Hepatocyte (in vitro differentiated cells): ENCODE measurements around the gene SH3RF3. TPM values are rescaled to one million over a fixed set of nuclear protein-coding genes. Genes with fewer than 3 reads are reported as not detected.

Experiments
- DNase-seq: peaks from one replicate; pipeline ENCODE4 v3.0.0-alpha.2; 2016; ENCODE audit warnings: low spot score
- H2AFZ ChIP-seq: fragments of 200-600 bp; sonication (generic); 2 replicates; pipeline ENCODE4 v1.6.0; 2016; ENCODE audit warnings: antibody characterized with exemption, mild to moderate bottlenecking
- H3K27ac ChIP-seq: fragments of 200-600 bp; sonication (generic); 2 replicates; pipeline ENCODE4 v1.5.1; 2016; ENCODE audit warnings: mild to moderate bottlenecking
- H3K27me3 ChIP-seq: fragments of 200-600 bp; sonication (generic); 2 replicates; pipeline ENCODE4 v1.6.1; 2016
- H3K36me3 ChIP-seq: fragments of 200-600 bp; sonication (generic); replicated peaks from 2 replicates; pipeline ENCODE4 v1.5.1; 2016; ENCODE audit warnings: low read depth; ENCODE audit not compliant: insufficient read depth
- H3K4me1 ChIP-seq: fragments of 200-600 bp; sonication (generic); 2 replicates; pipeline ENCODE4 v1.5.1; 2016; ENCODE audit warnings: mild to moderate bottlenecking, moderate library complexity; ENCODE audit not compliant: insufficient read depth
- H3K4me2 ChIP-seq: fragments of 200-600 bp; sonication (generic); 2 replicates; pipeline ENCODE4 v1.6.0; 2016
- H3K4me3 ChIP-seq: fragments of 200-600 bp; sonication (generic); 2 replicates; pipeline ENCODE4 v1.5.1; 2016; ENCODE audit warnings: mild to moderate bottlenecking
- H3K79me2 ChIP-seq: fragments of 200-600 bp; sonication (generic); 2 replicates; pipeline ENCODE4 v1.6.0; 2017; ENCODE audit warnings: mild to moderate bottlenecking
- H3K9me2 ChIP-seq: fragments of 200-600 bp; sonication (generic); replicated peaks from 2 replicates; pipeline ENCODE4 v1.6.0; 2017; ENCODE audit warnings: mild to moderate bottlenecking; ENCODE audit not compliant: insufficient read depth
- H3K9me3 ChIP-seq: fragments of 200-600 bp; sonication (generic); 2 replicates; pipeline ENCODE4 v1.5.1; 2016; ENCODE audit warnings: low read depth, mild to moderate bottlenecking
- H4K20me1 ChIP-seq: fragments of 200-600 bp; sonication (generic); 2 replicates; pipeline ENCODE4 v1.6.0; 2016; ENCODE audit warnings: mild to moderate bottlenecking; ENCODE audit not compliant: insufficient read depth, poor library complexity, severe bottlenecking
- EZH2 ChIP-seq: fragments of 200-600 bp; sonication (generic); IDR thresholded peaks from 2 replicates; pipeline ENCODE4 v1.6.1; 2016; ENCODE audit warnings: antibody characterized with exemption, mild to moderate bottlenecking, borderline replicate concordance
- EZH2phosphoT487 ChIP-seq: fragments of 200-600 bp; sonication (generic); IDR thresholded peaks from one replicate; pipeline ENCODE4 v1.6.1; 2018; ENCODE audit warnings: antibody characterized with exemption, mild to moderate bottlenecking, low read depth, moderate library complexity; ENCODE audit not compliant: unreplicated experiment, severe bottlenecking
- WGBS: methylation state at CpG from one replicate; pipeline ENCODE4 v1.1.6; 2016; ENCODE audit warnings: low lambda C conversion rate; ENCODE audit errors: missing lambda C conversion rate; 5-methylcytosine and 5-hydroxymethylcytosine counted together
- polyA plus RNA-seq: library from polyadenylated mRNA; unstranded; fragments of >200 nt; fragmentation: Nextera tagmentation; extraction: Ambion mirVana; gene quantifications from 2 replicates; pipeline ENCODE4 v1.2.1, GENCODE V29; 2016
- total RNA-seq: library from RNA; depleted of rRNA; stranded (reverse); fragments of >200 nt; gene quantifications from 2 replicates; pipeline ENCODE4 v1.2.3, GENCODE V29; 2014
- TF ChIP-seq, protein P1 (sequence below): fragments of 200-600 bp; sonication (generic); IDR thresholded peaks from 2 replicates; pipeline ENCODE4 v1.5.1; 2016; ENCODE audit warnings: antibody characterized with exemption, mild to moderate bottlenecking; ENCODE audit not compliant: poor library complexity

The SH3RF3 gene
- total and polyA plus RNA-seq, 2 experiments from 2014 or later = 1.9 to 2.1 TPM

DNA sequence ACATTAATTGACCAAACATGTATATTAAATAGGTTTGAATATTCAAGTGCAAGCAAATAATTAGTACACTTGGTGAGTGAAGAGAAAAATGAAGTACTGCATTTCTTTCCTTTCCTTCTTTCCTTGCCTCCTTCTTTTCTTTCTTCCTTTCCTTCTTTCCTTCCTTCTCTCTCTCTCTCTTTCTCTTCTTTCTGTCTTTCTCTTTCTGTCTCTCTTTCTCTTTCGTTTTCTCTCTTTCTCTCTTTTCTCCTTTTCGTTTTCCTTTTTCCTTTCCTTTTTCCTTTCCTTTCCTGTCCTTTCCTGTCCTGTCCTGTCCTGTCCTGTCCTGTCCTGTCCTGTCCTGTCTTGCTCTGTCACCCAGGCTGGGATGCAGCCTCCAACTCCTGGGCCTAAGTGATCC lies 119.6 kb downstream of the SH3RF3 start:
- no peak overlapping the region for H2AFZ ChIP-seq
- no peak overlapping the region for H3K27ac ChIP-seq
- H3K4me1 ChIP-seq = no peaks in the 10 kb centered on the region
- no peaks in the 10 kb centered on the region for H3K9me2 ChIP-seq
- H3K4me3 ChIP-seq = no peak overlapping the region
- 57% methylated on average over 2 of the region's 2 CpGs for WGBS
- DNase-seq = no peak
- no peaks in the 10 kb centered on the region for H4K20me1 ChIP-seq
- H3K9me3 ChIP-seq = no peaks in the 10 kb centered on the region
- no peaks in the 10 kb centered on the region for H3K36me3 ChIP-seq
- no peaks in the 10 kb centered on the region for H3K79me2 ChIP-seq
- no peaks in the 10 kb centered on the region for H3K27me3 ChIP-seq
- no peak overlapping the region for H3K4me2 ChIP-seq
- TF ChIP-seq, protein P1, sequence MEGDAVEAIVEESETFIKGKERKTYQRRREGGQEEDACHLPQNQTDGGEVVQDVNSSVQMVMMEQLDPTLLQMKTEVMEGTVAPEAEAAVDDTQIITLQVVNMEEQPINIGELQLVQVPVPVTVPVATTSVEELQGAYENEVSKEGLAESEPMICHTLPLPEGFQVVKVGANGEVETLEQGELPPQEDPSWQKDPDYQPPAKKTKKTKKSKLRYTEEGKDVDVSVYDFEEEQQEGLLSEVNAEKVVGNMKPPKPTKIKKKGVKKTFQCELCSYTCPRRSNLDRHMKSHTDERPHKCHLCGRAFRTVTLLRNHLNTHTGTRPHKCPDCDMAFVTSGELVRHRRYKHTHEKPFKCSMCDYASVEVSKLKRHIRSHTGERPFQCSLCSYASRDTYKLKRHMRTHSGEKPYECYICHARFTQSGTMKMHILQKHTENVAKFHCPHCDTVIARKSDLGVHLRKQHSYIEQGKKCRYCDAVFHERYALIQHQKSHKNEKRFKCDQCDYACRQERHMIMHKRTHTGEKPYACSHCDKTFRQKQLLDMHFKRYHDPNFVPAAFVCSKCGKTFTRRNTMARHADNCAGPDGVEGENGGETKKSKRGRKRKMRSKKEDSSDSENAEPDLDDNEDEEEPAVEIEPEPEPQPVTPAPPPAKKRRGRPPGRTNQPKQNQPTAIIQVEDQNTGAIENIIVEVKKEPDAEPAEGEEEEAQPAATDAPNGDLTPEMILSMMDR = no peak
- no peak for TF ChIP-seq EZH2
- TF ChIP-seq EZH2phosphoT487 = no peak

DNA sequence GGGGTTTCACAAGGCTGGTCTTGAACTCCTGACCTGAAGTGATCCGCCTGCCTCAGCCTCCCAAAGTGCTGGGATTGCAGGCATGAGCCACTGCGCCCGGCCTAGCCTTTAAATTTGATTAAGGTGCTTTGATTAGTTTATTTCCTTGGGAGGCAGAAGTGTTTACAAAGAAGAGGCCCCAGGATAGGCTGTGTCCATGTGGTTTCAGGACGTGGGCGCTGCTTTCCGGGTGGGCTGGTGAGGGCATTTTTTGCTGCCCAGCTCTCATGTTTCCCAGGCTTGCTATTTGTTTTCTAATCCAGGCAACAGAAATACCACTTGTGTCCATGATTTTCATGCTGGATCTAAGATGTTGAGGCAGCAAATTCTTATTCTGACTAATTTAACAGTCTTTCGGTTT lies 124.2 kb downstream of the SH3RF3 start:
- no peak overlapping the region for H2AFZ ChIP-seq
- WGBS = 85% methylated on average over 7 of the region's 7 CpGs
- H3K79me2 ChIP-seq = no peaks in the 10 kb centered on the region
- no peak for DNase-seq
- TF ChIP-seq, protein P1 = no peak
- H3K9me3 ChIP-seq = no peaks in the 10 kb centered on the region
- no peaks in the 10 kb centered on the region for H3K9me2 ChIP-seq
- H3K36me3 ChIP-seq = no peaks in the 10 kb centered on the region
- no peaks in the 10 kb centered on the region for H3K27me3 ChIP-seq
- H4K20me1 ChIP-seq = no peaks in the 10 kb centered on the region
- H3K27ac ChIP-seq = no peak overlapping the region
- H3K4me2 ChIP-seq = no peak overlapping the region
- H3K4me3 ChIP-seq = no peak overlapping the region
- H3K4me1 ChIP-seq = no peaks in the 10 kb centered on the region

DNA sequence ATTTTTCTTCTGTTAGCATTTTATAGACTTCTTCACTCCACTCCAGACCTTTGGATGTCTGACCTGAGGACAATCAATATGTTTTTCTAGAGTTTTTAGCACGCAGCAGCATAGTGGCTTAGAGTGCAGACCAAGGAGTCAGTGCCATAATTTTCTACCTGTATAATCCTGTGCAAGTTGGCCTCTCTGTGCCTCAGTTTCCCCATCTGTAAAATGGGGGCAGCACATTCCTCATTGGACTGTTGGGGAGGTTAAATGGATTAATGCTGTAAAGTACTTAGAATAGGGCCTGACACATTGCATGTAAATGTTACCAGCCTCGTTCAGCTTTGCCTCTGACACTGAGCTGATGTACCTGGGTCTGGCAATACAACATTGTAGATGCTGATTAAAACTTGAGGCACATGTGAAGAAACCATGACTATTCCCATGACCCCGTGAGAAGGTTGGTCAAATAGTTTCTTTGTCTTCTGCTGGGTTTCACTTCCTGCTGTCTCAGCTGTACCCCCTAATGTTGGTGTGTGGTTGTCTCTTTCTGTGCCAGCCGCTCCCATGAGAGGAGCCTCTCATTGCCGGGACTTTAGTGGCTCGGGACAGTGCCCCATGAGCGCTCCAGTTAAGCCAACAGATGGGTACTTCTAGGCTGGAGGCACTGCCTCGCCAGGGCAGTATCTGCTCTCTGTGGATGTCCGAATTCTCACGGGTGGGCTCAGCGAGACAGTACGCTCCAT lies 125.3 kb downstream of the SH3RF3 start:
- no peaks in the 10 kb centered on the region for H3K79me2 ChIP-seq

More for the DNA sequence above, 125.3 kb downstream of the SH3RF3 start:
- H3K27ac ChIP-seq = no peak overlapping the region
- no peaks in the 10 kb centered on the region for H3K27me3 ChIP-seq
- H3K9me3 ChIP-seq = no peaks in the 10 kb centered on the region
- WGBS = 94% methylated on average over 12 of the region's 12 CpGs
- no peaks in the 10 kb centered on the region for H3K9me2 ChIP-seq
- no peak overlapping the region for H2AFZ ChIP-seq
- TF ChIP-seq, protein P1 = no peak
- TF ChIP-seq EZH2 (no peak), EZH2phosphoT487 (no peak)
- no peaks in the 10 kb centered on the region for H3K4me1 ChIP-seq
- no peaks in the 10 kb centered on the region for H4K20me1 ChIP-seq
- no peak for DNase-seq
- no peaks in the 10 kb centered on the region for H3K36me3 ChIP-seq
- H3K4me3 ChIP-seq = no peak overlapping the region
- no peak overlapping the region for H3K4me2 ChIP-seq
